Thyroid gland (tissue), 4 donors: ENCODE data around the gene RNPEPL1. TPM values are rescaled to one million over a fixed set of nuclear protein-coding genes. Genes with fewer than 3 reads are reported as not detected.

Source experiments
- DNase-seq, 2 donors: peaks; one replicate each; pipeline ENCODE4 v3.0.0-alpha.2; 2019
- H3K27ac ChIP-seq, 3 donors: fragments of 200-600 bp; sonication (generic); 1 replicate in 2 of 3; 2 replicates in 1 of 3; pipeline ENCODE4 v1.5.1; 2016 to 2019; ENCODE audit warnings: mild to moderate bottlenecking in 1 of 3, moderate library complexity in 1 of 3
- H3K27me3 ChIP-seq: fragments of 200-600 bp; sonication (generic); one replicate; pipeline ENCODE4 v1.5.1; 2019
- H3K36me3 ChIP-seq, 2 donors: fragments of 200-600 bp; sonication (generic); one replicate each; pipeline ENCODE4 v1.5.1; 2016 to 2019
- H3K4me1 ChIP-seq, 2 donors: fragments of 200-600 bp; sonication (generic); one replicate each; pipeline ENCODE4 v1.5.1; 2017 to 2019
- H3K4me3 ChIP-seq, 3 donors: fragments of 200-600 bp; sonication (generic); replicated peaks in 1 of 3; 1 replicate in 2 of 3; 2 replicates in 1 of 3; pipeline ENCODE4 v1.5.1; 2016; ENCODE audit warnings: mild to moderate bottlenecking in 1 of 3
- H3K9me3 ChIP-seq: fragments of 200-600 bp; sonication (generic); one replicate; pipeline ENCODE4 v1.5.1; 2017
- POLR2A ChIP-seq, 2 donors: fragments of 450-650 bp; IDR thresholded peaks; one replicate each; pipeline ENCODE4 v1.6.1; 2017; ENCODE audit warnings: antibody characterized with exemption in 2 of 2, mild to moderate bottlenecking in 2 of 2, moderate library complexity in 1 of 2
- WGBS, 2 donors: methylation state at CpG; one replicate each; pipeline ENCODE4 v1.1.5; 2017; 5-methylcytosine and 5-hydroxymethylcytosine counted together
- intact Hi-C: fragments of 100-400 bp; cut with DNase I; formaldehyde crosslinking; loops from one replicate; pipeline ENCODE4 v1.15.1; 2023
- total RNA-seq, 4 donors: library from RNA; depleted of rRNA; stranded (reverse); fragments of >200 nt; gene quantifications; one replicate each; pipeline ENCODE4 v1.2.3, GENCODE V29; 2016
- TF ChIP-seq, protein P1 (sequence below), 6 experiments: fragments of 200-600 bp in 3 of 6; fragments of 450-650 bp in 3 of 6; sonication (generic) in 3 of 6; IDR thresholded peaks; one replicate each; pipeline ENCODE4 v1.5.1; 2016 to 2019; ENCODE audit warnings: antibody characterized with exemption in 6 of 6, mild to moderate bottlenecking in 2 of 6, inconsistent platforms in 1 of 6, moderate library complexity in 1 of 6

The RNPEPL1 gene
- total RNA-seq, 4 donors from 2014 or later, result 20.0 to 45.5 (median 37.3) TPM

DNA sequence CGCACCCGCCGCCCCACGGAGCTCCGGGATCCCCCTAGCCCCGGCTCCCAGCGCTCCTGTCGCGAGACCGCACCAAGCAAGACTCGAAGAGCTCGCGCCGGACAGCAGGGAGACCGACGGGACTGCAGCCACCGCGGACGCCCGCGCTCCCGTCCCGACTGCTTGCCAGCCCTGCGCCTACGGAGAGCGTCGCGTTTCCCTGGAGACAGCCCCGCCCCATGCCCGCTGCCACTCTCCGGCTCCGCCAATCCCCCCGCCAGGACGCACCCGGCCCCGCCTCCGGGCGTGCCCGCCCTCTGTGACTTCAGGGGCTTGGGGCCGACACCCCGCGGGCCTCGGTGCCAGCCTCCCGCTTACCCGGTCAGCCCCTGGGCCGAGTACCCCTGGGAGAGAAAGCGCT is 10.5 kb upstream of the RNPEPL1 start, which contains the start of gene ANKMY1:
TSS of gene ANKMY1 (minus strand) at position 181 of the 400 bp plus-strand sequence. CDS start 653 bp downstream, outside the sequence.
- Histone ChIP-seq H3K9me3 (no peaks in the 10 kb centered on the region), H3K4me3 (peak within 1 kb of the TSS in 1 of 3 donors; percentile 56), H3K27ac (no peak within 1 kb of the TSS), H3K36me3 (no peaks in the 10 kb centered on the region), H3K27me3 (no peaks in the 10 kb centered on the region), H3K4me1 (peaks cover 29 to 37% of the 10 kb centered on the region in 2 donors)
- 20 to 21% methylated on average over 1 to 4 of the region's 47 CpGs for WGBS, 2 donors
- intact Hi-C loops, result no loop called here
- peak; percentile 76 to 78 for DNase-seq
- TF ChIP-seq, protein P1, sequence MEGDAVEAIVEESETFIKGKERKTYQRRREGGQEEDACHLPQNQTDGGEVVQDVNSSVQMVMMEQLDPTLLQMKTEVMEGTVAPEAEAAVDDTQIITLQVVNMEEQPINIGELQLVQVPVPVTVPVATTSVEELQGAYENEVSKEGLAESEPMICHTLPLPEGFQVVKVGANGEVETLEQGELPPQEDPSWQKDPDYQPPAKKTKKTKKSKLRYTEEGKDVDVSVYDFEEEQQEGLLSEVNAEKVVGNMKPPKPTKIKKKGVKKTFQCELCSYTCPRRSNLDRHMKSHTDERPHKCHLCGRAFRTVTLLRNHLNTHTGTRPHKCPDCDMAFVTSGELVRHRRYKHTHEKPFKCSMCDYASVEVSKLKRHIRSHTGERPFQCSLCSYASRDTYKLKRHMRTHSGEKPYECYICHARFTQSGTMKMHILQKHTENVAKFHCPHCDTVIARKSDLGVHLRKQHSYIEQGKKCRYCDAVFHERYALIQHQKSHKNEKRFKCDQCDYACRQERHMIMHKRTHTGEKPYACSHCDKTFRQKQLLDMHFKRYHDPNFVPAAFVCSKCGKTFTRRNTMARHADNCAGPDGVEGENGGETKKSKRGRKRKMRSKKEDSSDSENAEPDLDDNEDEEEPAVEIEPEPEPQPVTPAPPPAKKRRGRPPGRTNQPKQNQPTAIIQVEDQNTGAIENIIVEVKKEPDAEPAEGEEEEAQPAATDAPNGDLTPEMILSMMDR (IDR thresholded peaks at IDR 0.05), result no peak
- TF ChIP-seq POLR2A (IDR thresholded peaks at IDR 0.05), result peak in 1 of 2 donors; percentile 14

DNA sequence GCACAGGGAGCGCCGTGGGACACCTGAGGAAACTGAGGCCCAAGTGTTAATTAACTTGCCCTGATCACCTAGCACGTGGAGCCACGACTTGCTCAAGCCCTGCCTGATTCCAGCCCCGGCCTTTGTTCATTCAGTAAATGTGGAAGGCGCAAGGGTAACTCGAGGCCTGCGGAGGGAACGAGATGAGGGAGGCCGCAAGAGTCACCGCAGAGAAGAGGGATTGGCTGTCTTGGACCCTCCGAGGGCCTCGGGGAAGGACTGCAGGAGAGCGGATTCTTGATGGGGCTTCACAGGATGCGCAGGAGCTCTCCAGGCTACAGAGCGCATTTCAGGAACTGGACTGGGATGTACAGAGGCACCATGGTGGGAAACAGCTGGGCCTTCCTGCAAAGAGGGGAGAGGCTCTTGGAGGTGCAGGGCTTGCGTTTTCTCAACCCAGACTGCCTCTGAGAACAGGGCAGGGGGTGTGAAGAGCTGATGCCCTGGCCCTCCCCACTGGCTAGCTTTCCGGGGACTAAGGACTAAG is 10.0 kb upstream of the RNPEPL1 start:
- no peaks in the 10 kb centered on the region for H3K36me3 ChIP-seq
- H3K4me3 ChIP-seq, result peak overlapping the region in 1 of 3 donors; percentile 56
- no peaks in the 10 kb centered on the region for H3K9me3 ChIP-seq
- DNase-seq, result no peak
- H3K27me3 ChIP-seq, result no peaks in the 10 kb centered on the region
- H3K4me1 ChIP-seq, result peaks cover 29 to 37% of the 10 kb centered on the region in 2 donors
- intact Hi-C loops, result no loop called here
- WGBS, 2 donors, result 81 to 82% methylated on average over 18 of the region's 18 CpGs
- TF ChIP-seq POLR2A (IDR thresholded peaks at IDR 0.05), result no peak
- TF ChIP-seq, protein P1 (IDR thresholded peaks at IDR 0.05), result no peak
- no peak overlapping the region for H3K27ac ChIP-seq

DNA sequence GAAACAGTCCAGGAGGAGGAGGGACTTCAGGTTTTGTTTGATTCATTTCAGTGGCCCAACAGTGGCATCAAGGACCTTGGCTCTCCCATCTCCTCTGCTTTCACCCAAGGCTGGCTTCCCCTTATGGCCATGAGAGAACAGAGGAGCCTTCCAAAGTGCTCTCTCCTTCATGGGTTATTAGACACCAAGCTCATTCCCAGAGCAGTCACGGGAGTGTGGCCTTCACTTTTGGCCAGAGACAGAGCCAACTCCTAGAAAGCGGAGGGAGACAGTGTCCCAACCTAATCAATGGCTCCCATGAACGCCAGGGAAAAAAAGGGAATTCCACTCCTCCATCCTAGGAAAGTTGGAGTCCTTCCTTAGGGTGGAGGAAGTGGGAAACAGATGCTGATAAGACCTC is 9.0 kb upstream of the RNPEPL1 start:
- Histone ChIP-seq H3K4me1 (peaks cover 29 to 37% of the 10 kb centered on the region in 2 donors), H3K27me3 (no peaks in the 10 kb centered on the region), H3K4me3 (no peak overlapping the region), H3K36me3 (no peaks in the 10 kb centered on the region), H3K9me3 (no peaks in the 10 kb centered on the region), H3K27ac (no peak overlapping the region)
- no peak for TF ChIP-seq POLR2A (IDR thresholded peaks at IDR 0.05)
- TF ChIP-seq, protein P1 (IDR thresholded peaks at IDR 0.05), result no peak
- intact Hi-C loops, result no loop called here
- WGBS, 2 donors, result 85 to 99% methylated on average over 3 of the region's 3 CpGs
- DNase-seq, result no peak

DNA sequence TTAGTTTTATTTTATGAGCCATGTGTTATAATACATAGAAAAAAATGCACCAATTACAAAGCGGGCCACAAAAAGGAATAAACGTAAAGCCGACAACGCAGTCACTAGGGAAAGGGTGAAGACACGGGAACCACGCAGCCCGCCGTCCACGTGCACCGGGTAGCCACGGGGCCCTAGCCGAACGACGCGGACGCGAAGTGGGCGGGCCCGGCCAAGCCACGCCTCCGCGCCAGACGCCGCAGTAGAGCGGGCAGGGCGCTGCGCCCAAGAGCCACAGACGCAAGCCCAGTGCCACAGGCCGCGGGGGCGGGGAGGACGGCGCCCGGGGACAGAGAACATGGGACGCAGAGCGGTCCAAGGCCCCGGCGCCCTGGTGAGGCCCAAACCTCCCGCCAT is 8.2 kb upstream of the RNPEPL1 start, which contains the start of gene DUSP28:
TSS of gene DUSP28 (plus strand) at position 274 of the 396 bp plus-strand sequence. CDS start 328 bp downstream, outside the sequence.
- H3K36me3 ChIP-seq, result no peaks in the 10 kb centered on the region
- H3K4me3 ChIP-seq, result peak within 1 kb of the TSS; percentile 60 to 97 (median 96)
- WGBS, 2 donors, result 2 to 3% methylated on average over 12 to 28 of the region's 39 CpGs
- TF ChIP-seq POLR2A (IDR thresholded peaks at IDR 0.05), result peak; percentile 63 to 90
- TF ChIP-seq, protein P1 (IDR thresholded peaks at IDR 0.05), result no peak
- H3K4me1 ChIP-seq, result peaks cover 29 to 39% of the 10 kb centered on the region in 2 donors
- no peaks in the 10 kb centered on the region for H3K27me3 ChIP-seq
- intact Hi-C loops, result loop anchor here (10.0 kb wide), 1 partner anchor 325 kb away; no protein-coding TSS in a partner anchor
- no peaks in the 10 kb centered on the region for H3K9me3 ChIP-seq
- peak within 1 kb of the TSS; percentile 95 to 100 (median 99) for H3K27ac ChIP-seq
- peak; percentile 93 to 94 for DNase-seq
